Stimulated activated naive CD8-positive, alpha-beta T cell treated with anti-CD3 and anti-CD28 coated beads, Interleukin-15, Interleukin-2, amounts not matched to agents 100 ng/mL and 50 ng/mL, for 24 hours (primary cell): ENCODE data around the gene WWOX.

Experiments
- H3K27ac Mint-ChIP-seq: one replicate; pipeline ENCODE4 v1.8.0; 2021; ENCODE audit warnings: mild to moderate bottlenecking, mixed read lengths
- H3K27me3 Mint-ChIP-seq: one replicate; pipeline ENCODE4 v1.8.0; 2021; ENCODE audit warnings: mixed read lengths
- H3K36me3 Mint-ChIP-seq: one replicate; pipeline ENCODE4 v1.8.0; 2021; ENCODE audit warnings: low read depth, mixed read lengths
- H3K4me1 Mint-ChIP-seq: one replicate; pipeline ENCODE4 v1.8.0; 2021; ENCODE audit warnings: low read depth, mixed read lengths
- H3K4me3 Mint-ChIP-seq: one replicate; pipeline ENCODE4 v1.8.0; 2021; ENCODE audit warnings: mild to moderate bottlenecking, mixed read lengths
- H3K9me3 Mint-ChIP-seq: one replicate; pipeline ENCODE4 v1.8.0; 2021; ENCODE audit warnings: mixed read lengths

WWOX gene

DNA sequence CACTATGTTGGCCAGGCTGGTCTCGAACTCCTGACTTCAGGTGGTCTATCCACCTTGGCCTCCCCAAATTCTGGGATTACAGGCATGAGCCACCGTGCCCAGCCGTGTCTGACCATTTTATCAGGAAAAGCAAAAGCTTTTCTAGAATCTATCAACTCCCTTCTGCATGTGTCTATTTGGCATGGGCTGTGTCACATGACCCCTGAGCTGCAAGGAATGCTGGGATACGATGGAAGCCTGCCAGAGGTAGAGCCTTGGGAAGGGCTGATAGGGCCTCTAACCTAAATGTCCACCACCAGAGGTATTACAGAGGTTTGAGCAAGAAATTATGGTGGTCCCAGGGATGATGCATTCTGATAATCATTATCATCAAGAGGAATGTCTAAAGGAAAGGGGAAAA, 616.2 kb downstream of the WWOX start:
- Mint-ChIP-seq H3K4me3 (no peak overlapping the region), H3K9me3 (no peaks in the 10 kb centered on the region), H3K36me3 (no peaks in the 10 kb centered on the region), H3K4me1 (no peaks in the 10 kb centered on the region), H3K27ac (no peak overlapping the region), H3K27me3 (no peaks in the 10 kb centered on the region)

DNA sequence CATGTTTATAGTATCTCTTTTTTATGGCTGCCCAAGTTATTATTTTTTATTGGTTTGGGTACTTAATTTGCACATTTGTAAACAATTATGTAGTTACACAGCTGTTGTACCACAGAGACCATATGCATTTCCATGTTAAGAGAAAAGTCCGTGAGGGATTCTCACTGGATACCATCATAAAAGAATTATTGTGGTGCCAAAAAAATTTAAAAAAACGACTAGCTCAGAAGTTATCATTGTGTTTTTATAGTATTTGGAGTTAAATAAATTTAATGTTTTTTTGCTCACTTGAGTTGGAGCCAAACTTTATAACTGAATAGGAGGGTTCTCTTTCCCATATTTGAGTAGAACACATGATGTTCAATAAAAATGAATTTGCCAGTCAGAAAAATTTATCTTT, 618.7 kb downstream of the WWOX start:
- Mint-ChIP-seq H3K27ac (no peak overlapping the region), H3K4me1 (no peaks in the 10 kb centered on the region), H3K9me3 (no peaks in the 10 kb centered on the region), H3K36me3 (no peaks in the 10 kb centered on the region), H3K27me3 (no peaks in the 10 kb centered on the region), H3K4me3 (no peak overlapping the region)

DNA sequence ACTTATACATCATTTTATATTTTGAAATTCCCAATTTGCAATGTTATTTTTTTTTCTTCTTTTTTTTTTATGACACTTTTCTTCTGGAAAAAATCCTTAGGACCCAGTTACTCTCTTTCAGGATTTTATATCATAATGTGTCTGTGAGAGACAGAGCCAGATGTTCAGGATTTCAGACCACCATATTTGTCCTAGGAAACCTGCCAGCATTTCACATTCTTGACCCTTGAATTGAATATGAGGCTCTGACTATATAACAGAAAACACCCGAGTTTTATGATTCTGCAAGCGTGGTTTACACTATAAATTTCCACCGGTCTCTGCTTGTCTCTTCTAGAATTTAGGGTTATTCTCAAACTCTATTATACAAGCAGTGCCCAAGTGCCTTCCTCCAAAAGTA, 621.0 kb downstream of the WWOX start:
- Mint-ChIP-seq H3K9me3 (no peaks in the 10 kb centered on the region), H3K36me3 (no peaks in the 10 kb centered on the region), H3K4me3 (no peak overlapping the region), H3K27ac (no peak overlapping the region), H3K27me3 (no peaks in the 10 kb centered on the region), H3K4me1 (no peaks in the 10 kb centered on the region)

DNA sequence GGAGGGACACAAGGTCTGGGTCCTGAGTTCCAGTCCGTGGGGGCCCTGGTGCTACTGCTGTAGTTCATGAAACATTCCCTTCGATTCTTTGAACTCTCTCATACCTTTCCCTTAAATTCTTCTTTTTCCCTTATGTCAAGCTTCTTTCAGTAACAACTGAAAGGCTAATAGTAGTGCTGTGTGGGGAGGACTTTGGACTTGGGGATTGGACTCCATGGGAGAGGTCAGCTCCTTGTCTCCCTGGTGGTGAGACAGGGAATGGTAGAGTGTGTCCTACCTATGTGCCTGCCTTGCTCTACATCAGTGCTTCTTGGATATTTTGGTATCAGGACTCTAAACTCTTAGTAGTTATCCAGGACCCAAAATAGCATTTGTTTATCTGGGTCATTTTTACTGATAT, 628.1 kb downstream of the WWOX start:
- H3K4me3 Mint-ChIP-seq, result no peak overlapping the region
- no peaks in the 10 kb centered on the region for H3K36me3 Mint-ChIP-seq
- H3K4me1 Mint-ChIP-seq, result no peaks in the 10 kb centered on the region
- no peak overlapping the region for H3K27ac Mint-ChIP-seq
- no peaks in the 10 kb centered on the region for H3K27me3 Mint-ChIP-seq
- no peaks in the 10 kb centered on the region for H3K9me3 Mint-ChIP-seq

DNA sequence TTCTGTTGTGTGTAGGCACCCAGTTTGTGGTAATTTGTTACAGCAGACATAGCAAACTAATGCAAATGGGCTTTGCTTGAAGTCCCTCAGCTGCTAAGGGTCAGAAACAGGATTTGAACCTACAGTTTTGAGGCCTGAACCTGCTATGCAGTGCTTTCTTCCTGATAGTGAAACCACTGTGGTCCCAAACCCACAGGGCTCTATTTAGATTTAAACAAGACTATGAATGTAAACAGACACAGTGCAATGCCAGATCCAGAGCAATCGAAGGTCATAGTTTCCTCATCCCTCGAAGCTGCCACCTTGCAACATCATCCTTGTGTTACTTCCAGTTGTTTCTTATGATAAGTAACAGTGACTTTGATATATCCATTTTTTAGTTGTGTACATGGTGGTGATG, 630.2 kb downstream of the WWOX start:
- no peaks in the 10 kb centered on the region for H3K9me3 Mint-ChIP-seq
- no peaks in the 10 kb centered on the region for H3K27me3 Mint-ChIP-seq
- no peak overlapping the region for H3K27ac Mint-ChIP-seq
- no peaks in the 10 kb centered on the region for H3K36me3 Mint-ChIP-seq
- H3K4me1 Mint-ChIP-seq, result no peaks in the 10 kb centered on the region
- no peak overlapping the region for H3K4me3 Mint-ChIP-seq

DNA sequence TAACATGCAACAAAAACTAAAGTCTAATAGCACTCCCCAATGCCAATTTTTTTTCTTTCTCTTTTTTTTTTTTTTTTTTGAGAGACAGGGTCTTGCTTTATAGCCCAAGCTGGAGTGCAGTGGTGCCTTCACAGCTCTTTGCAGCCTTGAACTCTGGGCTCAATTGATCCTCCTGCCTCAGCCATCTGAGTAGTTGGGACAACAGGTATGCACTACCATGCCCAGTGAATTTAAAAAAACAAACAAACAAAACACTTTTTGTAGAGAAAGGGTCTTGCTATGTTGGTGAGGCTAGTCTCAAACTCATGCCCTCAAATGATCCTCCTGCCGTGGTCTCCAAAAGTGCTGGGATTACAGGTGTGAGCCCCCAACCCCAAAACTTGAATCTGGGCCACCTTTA, 632.3 kb downstream of the WWOX start:
- no peaks in the 10 kb centered on the region for H3K9me3 Mint-ChIP-seq
- H3K27ac Mint-ChIP-seq, result no peak overlapping the region
- H3K4me1 Mint-ChIP-seq, result no peaks in the 10 kb centered on the region
- no peak overlapping the region for H3K4me3 Mint-ChIP-seq
- H3K36me3 Mint-ChIP-seq, result no peaks in the 10 kb centered on the region
- no peaks in the 10 kb centered on the region for H3K27me3 Mint-ChIP-seq

DNA sequence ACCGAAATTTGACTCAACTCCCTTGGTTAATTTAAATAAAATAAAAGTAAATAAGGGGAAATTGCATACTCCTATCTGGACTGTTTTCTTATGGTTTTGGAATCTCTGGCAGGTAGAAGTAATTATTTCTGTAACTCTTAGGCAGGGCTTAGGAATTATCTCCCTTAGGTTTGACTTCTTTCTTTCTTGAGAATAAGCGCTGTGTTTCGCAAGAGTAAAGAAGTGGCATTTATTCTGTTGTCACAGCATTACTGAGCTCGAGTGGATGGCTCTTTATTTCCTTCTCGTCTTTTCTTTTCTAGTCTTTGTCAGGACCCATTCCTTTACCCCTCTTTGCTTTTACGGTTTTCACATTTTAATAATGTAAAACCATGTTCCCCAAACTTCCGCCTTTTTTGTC, 633.2 kb downstream of the WWOX start:
- no peaks in the 10 kb centered on the region for H3K27me3 Mint-ChIP-seq
- H3K4me3 Mint-ChIP-seq, result no peak overlapping the region
- H3K27ac Mint-ChIP-seq, result no peak overlapping the region
- no peaks in the 10 kb centered on the region for H3K9me3 Mint-ChIP-seq
- no peaks in the 10 kb centered on the region for H3K36me3 Mint-ChIP-seq
- H3K4me1 Mint-ChIP-seq, result no peaks in the 10 kb centered on the region

DNA sequence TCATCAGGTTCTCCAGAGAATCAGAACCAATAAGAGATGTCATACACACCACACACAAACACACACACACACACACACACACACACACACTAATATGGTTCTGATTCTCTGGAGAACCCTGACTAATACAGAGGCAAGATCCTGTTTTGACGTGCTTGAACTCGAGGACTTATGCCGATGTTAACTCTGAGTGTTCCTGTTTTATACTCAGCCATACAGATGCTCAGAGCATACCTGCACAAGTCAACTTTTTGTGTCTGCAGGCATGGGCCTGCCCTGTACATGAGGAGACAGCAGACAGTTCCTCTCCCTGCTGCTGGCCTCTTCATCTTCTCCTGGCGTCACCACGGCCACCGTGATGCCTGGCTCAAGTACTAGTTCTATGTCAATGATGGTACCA, 635.9 kb downstream of the WWOX start:
- Mint-ChIP-seq H3K9me3 (no peaks in the 10 kb centered on the region), H3K36me3 (no peaks in the 10 kb centered on the region), H3K27ac (no peak overlapping the region), H3K4me3 (no peak overlapping the region), H3K4me1 (no peaks in the 10 kb centered on the region), H3K27me3 (no peaks in the 10 kb centered on the region)

DNA sequence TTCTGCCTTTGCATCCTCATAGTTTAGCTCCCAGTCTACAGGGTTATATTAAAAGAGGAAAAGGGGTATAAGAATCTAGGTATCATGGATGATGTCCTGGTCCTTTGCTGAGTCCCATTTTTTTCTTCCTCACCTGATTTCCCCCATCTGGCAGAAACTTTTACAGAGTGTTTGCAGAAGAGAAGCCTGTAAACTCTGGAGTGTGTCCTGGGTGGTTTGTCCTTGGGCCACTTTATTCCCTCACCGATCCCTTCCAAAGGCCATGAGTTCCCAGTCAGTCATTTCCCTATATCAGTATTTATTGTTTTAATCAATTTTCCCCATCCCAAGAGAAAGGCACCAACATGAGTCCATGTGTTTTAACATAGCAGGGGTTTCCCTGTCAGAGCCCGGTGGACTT, 638.2 kb downstream of the WWOX start:
- no peaks in the 10 kb centered on the region for H3K27me3 Mint-ChIP-seq
- H3K9me3 Mint-ChIP-seq, result no peaks in the 10 kb centered on the region
- no peaks in the 10 kb centered on the region for H3K36me3 Mint-ChIP-seq
- peaks cover 9% of the 10 kb centered on the region for H3K4me1 Mint-ChIP-seq
- no peak overlapping the region for H3K27ac Mint-ChIP-seq
- H3K4me3 Mint-ChIP-seq, result no peak overlapping the region

DNA sequence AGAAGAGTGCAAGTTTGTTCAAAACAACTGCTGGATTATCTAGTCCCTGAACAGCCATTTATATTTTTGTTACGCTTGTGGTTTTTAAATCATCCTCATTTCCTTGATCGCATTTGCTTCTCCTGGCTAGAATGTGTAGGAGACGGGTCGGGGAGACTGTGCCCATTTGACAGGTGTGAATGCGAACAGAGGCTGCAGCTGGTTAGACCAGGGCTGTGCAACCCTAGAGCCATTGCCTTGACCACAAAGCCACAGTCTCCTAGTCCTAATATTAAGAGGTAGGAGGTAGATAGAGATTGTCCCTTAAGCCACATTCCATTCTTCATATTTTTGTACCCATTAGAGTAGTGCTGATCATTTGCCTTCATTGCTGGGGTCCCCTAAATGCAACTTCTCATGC, 639.1 kb downstream of the WWOX start:
- Mint-ChIP-seq H3K4me3 (no peak overlapping the region), H3K27me3 (no peaks in the 10 kb centered on the region), H3K9me3 (no peaks in the 10 kb centered on the region), H3K36me3 (no peaks in the 10 kb centered on the region), H3K27ac (no peak overlapping the region), H3K4me1 (peaks cover 18% of the 10 kb centered on the region)

DNA sequence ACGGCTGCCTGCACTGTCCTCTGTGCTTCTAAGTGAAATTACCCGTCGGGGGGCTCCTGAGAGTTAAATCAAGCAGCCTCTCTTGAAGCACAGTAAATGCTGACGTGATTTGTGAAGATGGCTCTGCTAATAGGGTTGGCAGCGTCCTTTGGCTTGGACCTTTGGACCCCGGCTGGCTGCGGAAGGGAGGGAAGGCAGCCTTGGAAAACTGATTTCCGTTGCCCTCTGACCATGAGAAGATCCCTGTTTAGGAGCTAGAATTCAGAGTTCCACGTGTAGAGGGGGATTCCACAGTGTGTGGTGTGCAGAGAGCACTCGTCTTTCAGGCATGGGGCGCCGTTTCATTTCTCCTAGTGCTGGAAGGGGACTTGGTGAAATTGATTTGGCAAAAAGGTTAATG, 640.8 kb downstream of the WWOX start:
- Mint-ChIP-seq H3K4me3 (no peak overlapping the region), H3K4me1 (peaks cover 25% of the 10 kb centered on the region), H3K9me3 (no peaks in the 10 kb centered on the region), H3K36me3 (no peaks in the 10 kb centered on the region), H3K27me3 (no peaks in the 10 kb centered on the region), H3K27ac (no peak overlapping the region)

DNA sequence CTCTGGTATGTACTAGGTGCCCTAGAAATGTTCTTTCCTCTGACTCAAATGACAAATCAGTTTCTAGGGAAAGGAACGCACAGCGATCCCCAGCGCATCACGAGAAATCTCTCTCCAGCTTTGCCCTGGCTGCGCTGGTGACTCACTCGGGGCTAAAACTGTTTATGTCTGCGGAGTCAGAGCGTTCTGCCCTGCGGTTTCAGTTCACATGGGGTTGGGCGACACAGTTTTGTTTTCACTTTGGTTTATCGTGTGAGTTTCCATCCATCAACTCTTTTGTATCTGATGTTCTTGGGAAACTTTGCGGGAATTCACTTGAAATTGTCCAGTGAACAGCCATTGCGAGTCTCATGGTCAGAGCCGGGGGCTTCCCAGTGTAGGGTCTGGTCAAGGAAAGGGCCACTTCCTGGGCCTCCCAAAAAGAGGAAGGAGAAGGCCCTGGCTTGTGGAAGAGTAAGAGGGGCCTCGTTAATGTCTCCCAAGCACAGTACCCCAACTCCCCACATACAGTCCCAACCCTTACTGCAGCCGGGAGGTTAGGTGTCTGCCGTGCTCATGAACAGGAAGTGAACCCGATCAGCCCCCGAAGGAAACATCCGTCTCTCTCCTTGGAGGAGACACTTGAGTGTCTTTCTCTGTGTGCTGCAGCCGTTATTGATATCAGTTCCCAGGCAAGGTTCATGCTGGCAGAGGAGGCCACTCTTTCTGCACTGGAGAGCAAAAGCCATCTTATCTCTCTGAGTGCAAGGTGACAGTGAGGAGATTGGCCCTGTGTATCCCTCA, 643.2 kb downstream of the WWOX start:
- no peaks in the 10 kb centered on the region for H3K27me3 Mint-ChIP-seq
- no peaks in the 10 kb centered on the region for H3K9me3 Mint-ChIP-seq
- H3K27ac Mint-ChIP-seq, result peak overlapping the region; percentile 89
- peaks cover 2% of the 10 kb centered on the region for H3K36me3 Mint-ChIP-seq
- H3K4me3 Mint-ChIP-seq, result peak overlapping the region; percentile 60
- peaks cover 25% of the 10 kb centered on the region for H3K4me1 Mint-ChIP-seq

DNA sequence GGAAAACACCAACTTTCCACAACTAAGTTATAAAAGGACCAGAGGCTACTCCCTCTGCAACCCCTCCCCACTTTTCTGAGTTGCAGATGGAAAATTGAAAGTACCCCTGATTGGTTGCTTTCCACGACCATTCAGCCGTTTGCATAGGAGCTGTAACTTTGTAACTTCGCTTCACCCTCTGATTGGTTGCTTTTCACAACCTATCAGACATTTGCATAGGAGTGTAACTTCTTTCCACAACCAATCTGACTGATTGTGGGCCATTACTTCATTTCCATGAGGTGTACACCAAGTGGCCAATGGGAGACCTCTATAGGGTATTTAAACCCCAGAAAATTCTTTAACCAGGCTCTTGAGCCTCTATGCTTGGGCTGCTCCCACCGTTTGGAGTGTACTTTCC, 644.1 kb downstream of the WWOX start:
- Mint-ChIP-seq H3K9me3 (no peaks in the 10 kb centered on the region), H3K36me3 (peaks cover 6% of the 10 kb centered on the region), H3K27me3 (no peaks in the 10 kb centered on the region), H3K27ac (peak overlapping the region; percentile 89), H3K4me3 (peak overlapping the region; percentile 60), H3K4me1 (peaks cover 26% of the 10 kb centered on the region)

DNA sequence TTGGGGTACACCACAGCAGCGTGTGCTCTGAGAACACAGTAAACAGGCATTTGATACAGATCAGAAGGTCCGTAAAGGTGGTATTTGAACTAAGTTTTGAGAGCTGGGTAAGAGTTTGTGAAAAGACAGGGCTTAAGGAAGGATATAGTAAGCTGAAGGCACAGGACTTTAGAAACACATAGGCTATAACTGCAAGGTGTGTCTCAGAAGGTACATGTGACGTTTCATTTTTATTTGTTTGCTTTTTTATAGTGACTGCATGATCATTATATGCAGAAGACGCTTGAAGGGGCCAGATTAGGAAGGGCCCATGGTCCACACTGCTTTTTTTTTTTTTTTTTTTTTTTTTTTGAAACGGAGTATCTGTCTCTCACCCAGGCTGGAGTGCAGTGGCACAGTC, 644.6 kb downstream of the WWOX start:
- Mint-ChIP-seq H3K4me1 (peaks cover 31% of the 10 kb centered on the region), H3K27ac (peak overlapping the region; percentile 2), H3K9me3 (no peaks in the 10 kb centered on the region), H3K36me3 (peaks cover 6% of the 10 kb centered on the region), H3K4me3 (no peak overlapping the region), H3K27me3 (no peaks in the 10 kb centered on the region)

DNA sequence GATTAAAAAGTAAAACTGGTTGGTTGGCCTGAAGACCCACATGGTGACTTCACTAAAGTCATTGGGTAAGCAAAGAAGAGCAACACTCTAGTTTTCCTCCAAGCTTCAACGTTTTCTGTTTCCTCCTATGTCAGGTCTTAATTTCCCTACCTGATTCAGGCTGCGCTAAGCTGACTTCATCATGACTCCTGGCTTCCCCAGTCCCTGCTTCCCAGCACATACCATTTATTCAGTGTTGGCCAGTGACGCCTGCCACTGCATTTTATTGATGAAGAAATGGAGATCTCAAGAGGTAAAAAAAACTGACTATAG, 645.3 kb downstream of the WWOX start:
- Mint-ChIP-seq H3K27me3 (no peaks in the 10 kb centered on the region), H3K4me1 (peaks cover 38% of the 10 kb centered on the region), H3K4me3 (no peak overlapping the region), H3K36me3 (peaks cover 6% of the 10 kb centered on the region), H3K27ac (no peak overlapping the region), H3K9me3 (no peaks in the 10 kb centered on the region)
